HG03565 (cell line): ENCODE results near the gene IQGAP2.
"Not testable (repeated sequence)": the region's sequence is repeated elsewhere in the genome, so short reads cannot be mapped to it uniquely, and the experiment has no call there.

ENCODE experiments used
- ATAC-seq: cut with Tn5 transposase; IDR thresholded peaks from one replicate; pipeline ENCODE4 v1.9.1; 2021; ENCODE audit warnings: mild to moderate bottlenecking, moderate library complexity; ENCODE audit not compliant: unreplicated experiment

IQGAP2 gene

DNA sequence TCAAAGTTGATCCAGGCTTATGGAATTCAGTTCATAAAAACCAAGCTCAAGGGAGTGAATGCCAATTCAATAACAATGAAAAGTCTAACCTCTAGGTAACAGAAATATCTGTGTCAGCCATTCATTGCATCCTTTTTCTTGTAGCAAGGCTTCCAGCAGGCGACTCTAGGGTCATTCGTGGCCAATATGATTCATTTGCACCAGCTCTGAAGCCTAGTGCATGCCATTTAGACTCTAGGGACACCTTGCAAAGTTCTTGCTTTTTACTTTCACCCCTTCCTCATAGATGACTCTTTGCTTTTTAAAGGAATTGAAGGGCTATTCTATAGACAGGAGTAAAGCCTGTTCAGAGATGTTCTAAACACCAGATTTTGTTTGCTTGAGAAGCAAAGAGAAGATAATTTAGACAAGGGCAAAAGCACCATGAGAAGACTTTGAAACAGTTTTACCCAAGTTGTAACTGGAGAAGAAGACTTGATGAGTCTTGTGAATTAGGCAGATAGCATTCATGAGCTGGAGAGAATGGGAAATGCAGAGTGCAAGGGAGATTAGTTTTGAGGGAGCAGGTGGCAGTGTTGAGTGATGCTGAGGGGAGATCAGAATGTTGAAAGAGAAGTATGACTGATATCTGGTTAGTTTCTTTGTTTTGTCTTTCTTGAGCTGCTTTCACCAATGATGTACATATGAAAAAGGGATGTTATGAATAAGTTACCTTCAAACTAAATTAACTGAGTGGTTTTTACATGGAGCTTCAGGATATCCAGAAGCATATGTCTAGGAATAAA, 125.7 kb downstream of the IQGAP2 start:
- ATAC-seq = no peak

DNA sequence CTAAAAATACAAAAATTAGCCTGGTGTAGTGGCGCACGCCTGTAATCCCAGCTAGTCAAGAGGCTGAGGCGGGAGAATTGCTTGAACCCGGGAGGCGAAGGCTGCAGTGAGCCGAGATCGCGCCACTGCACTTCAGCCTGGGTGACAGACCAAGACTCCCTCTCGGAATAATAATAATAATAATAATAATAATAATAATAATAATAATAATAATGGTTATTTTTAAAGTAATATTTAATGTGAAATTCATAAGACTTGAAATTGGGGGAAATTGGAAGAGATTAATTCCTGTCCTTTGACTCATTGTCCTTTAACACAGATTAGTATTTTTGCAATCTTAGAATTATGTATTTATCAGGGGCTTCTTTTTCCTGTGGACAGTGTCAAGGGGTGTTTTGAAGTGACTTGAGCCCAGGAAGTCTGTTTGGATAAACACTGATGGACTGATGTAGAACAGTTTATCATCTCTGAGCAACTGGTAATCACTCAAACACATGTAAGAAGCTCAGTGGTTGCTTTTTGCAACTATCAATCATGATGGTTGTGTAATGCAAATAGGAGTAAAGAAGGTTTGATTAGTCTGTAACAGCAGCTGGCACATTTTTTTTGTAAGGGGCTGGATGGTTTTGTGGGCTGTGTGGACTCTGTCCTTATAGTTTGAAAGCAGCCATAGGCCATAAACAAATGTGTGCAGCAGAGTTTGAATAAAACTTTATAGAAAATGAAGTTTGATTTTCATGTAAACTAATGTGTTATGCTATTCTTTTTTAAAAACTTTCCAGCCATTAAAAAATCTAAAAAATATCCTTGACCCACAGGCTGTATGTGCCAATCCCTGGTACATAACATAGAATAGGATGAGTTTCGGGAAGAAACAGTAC, 126.6 kb downstream of the IQGAP2 start:
- no peak for ATAC-seq

DNA sequence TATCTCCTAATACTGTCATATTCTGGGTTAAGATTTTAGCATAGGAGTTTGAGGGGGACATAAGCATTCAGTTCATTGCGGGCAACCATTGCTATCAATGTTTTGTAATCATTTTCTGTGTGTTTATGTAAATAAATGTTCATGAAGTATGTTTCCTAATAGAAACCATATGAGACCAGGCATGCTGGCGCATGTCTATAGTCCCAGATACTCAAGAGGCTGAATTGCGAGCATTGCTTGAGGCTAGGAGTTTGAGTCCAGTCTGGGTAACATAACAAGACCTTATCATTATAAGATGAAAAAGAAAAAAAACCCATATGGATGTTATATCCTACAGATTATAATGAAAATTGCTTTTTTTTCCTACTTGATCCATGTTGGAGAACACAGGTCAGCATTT, 129.0 kb downstream of the IQGAP2 start:
- no peak for ATAC-seq

DNA sequence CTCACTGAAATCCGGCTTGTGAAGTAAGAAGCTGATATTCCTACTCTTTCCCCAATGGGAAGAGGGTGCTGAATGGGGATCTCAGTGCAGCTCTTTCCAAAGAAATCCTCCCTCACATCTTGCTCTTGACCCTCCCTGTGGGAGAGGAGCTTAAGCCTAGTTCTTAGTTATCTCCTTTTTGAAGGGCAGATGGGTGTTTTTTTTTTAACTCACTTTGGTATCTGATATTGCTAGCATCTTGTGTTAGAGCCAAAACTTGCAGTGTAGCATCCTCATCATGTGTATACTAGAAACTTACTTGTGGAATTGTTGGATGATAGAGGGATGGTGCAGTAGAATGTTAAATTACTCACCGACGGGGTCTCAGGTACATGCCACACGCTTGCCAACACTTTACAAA, 129.9 kb downstream of the IQGAP2 start:
- no peak for ATAC-seq

DNA sequence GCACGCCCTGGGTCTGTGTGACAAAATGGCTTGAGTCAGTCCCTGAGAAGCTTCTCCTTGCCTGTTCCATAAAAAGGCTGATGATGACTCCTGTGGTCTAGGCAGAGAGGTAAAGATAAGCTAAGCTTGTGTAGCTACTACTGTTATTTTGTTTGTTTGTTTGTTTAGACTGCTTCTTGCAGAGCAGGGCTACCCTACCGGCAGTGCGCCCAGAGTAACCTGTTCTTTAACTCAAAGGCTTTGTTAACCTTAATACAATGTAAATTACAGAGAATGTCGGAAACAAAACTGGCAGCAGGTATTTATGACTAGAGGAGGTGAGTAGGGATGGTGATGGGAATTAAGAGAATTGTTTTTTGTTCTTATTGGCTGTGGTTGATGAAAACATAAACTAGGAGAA, 132.5 kb downstream of the IQGAP2 start:
- ATAC-seq = no peak

DNA sequence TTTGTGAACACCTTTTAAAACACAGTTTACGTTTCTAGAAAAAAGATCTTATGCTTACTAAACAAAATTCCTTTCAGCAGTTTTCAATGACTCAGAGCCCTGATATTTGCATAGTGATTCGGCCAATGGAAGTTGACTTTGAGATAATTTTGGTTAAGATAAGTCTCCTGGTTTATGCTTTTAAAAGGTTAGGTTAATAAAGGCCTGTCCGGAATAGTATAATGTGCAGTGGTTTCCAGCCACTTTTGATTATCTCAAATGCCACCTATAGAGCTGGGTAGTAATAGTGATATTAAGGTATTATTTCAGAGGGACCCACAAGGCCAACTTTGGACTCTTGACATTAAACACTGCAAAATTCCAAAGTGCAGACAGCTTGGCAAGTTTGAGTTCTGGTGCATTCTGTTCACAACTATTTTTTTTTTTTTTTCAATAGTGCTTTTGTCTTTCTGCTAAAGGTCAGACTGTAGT, 134.0 kb downstream of the IQGAP2 start:
- no peak for ATAC-seq

DNA sequence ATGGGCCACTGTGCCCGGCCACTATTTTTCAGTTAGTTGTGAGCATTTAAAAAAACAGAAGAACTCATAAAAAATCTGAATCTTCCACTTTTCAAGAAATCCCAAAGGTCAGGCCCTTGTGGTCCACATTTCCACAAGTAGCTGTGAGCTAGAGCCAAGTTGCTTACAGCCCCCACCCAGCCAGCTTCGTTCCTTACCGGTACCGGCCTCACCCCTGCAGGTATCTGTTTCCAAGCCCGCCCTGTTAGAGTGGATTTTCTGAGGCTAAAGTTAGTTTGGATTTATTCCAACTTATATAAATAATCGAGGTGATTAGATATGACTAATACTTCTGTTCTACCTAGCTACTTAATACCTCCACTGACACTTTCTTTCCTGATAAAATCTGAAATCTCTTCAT, 139.2 kb downstream of the IQGAP2 start:
- ATAC-seq = no peak

DNA sequence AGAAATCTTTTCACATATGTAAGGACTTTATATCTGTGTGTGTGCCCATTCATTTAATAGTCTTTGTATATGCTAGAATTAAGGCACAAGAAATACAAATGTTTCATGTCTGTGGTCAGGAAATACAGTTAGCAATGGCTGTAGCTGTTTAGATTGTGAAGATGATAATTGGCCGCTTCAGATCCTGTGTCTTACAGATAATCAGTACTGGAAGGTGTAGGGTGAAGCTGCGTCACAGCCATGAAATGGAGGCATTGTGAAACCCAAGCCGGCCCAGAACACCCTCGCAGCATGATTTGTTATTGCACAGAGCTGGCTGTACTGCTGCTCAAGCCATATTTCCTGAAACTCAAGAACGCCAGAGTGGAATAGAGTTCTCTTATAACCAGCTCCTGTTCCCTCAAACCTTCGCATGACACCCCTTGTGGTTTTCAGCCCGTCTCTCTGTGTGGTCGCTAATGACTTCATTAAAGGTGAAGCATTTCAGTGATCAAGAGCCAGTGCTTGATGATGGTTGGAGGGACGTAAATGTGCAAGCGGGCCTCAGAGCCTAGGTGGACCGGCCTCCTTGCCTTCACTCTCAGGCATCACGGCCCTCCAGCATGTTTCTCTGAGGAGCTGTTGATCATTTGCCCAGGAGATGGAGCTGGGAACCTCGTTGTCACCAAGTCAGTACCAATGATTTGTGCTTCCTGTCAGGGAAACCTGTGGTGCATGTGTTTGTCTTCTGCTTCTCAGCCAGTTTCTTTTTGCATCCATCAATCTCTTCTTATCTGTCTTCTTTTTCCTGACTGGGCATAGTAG, 140.0 kb downstream of the IQGAP2 start:
- ATAC-seq = no peak

DNA sequence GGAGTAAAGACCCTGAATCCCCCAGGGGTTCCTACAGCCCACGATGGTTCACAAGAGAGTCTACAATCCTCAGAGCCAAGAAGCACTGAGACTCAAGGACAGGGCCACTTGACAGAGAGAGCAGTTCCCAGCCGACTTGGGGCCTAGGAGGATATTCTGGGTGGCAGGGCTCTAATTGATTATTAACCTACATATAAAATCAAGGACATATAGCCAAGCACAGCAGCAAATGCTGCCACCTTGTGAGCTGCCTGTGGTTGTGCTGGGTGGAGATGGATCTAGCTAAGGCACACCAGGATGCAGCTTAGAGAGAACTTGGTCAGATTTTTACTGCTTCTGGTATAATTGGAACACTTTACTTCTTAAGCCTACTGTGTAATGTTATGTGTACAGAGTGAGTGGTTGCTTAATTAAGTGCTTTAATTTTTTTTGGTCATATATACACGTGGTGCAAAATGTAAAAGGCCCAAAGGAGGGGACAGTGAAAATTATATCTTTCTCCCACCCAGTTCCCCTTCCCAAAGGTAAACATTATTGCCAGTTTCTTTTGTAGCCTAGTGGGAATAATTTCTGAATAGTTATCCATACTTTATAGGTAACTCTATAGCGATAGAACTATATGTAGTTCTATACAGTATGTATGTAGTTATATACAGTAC, 141.3 kb downstream of the IQGAP2 start:
- no peak for ATAC-seq

DNA sequence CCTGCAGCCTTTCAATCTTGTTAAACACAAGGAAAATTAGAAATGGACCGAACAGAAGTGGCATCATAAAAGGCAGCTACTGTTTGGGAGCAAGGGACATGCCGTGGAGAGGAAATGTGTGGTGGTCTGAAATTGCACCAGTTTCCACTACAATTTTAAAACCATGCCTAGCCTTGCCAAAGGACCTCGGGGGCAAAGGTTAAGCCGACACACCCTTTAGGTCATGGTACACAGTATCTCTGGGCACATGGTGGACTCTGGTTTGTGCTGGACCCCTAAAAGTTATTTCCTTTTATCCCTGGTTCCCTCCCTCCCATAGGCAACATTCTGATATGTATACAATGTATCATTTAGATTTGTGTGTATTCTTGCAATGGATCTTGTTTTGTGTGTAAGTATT, 142.1 kb downstream of the IQGAP2 start:
- ATAC-seq = no peak

DNA sequence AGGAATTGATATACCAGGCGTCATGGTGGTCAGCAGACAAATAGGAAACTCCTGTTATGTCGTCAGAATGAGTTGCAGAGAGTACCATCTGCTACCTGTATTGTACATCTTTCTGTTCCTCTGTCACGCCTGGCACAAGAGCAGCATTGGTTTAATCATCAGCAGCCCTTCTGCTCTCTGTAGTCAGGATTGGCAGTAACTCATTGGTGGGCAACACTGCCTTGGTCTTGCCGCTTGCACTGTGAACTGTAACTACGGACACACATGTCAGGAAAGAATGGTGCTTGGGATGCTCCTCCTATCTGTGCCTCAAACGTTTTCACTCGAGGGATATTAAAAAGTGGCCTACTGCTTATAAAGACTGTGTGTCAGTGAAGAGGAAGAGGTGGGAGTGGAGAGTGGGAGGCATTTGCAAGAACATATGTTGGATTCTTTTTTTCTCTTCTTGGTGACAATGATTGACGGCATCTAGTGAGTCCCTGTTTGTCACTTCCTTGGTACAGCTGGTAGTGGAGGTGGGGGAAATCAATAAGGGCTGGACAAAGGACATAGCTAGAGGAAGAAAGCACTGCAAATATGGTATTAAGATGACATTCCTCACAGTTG, 143.5 kb downstream of the IQGAP2 start:
- ATAC-seq = no peak

DNA sequence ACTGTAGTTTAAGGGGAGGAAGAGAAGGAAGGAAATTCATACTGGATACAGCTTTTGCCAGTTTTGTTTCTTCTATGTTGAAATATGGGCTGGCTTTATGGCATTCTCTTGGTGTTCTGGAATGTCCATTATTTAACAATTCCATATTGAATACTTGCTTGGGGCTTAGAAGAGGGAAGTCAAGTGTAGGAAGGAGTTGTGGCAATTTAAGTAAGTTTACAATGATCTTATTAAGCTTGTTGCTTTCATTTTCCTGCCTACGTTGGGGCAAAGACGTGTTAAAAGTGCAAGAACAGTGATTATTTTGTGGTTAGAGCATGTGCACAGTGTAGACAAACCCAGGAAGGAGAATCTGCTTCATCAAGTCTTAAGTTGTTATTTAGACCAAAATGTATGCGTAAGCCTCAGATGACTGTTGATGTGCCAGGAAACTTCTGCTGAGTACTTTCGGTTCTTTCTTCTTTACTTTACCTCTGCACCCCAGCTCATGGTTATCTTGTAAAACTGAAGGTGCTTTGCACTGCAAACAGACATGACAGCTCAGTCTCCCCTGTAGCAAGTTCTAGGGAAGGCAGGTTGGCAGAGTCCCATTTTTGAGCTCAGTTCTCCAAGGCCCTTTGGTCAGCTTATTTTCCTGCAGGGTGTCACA, 144.3 kb downstream of the IQGAP2 start:
- ATAC-seq = peak; percentile 70

DNA sequence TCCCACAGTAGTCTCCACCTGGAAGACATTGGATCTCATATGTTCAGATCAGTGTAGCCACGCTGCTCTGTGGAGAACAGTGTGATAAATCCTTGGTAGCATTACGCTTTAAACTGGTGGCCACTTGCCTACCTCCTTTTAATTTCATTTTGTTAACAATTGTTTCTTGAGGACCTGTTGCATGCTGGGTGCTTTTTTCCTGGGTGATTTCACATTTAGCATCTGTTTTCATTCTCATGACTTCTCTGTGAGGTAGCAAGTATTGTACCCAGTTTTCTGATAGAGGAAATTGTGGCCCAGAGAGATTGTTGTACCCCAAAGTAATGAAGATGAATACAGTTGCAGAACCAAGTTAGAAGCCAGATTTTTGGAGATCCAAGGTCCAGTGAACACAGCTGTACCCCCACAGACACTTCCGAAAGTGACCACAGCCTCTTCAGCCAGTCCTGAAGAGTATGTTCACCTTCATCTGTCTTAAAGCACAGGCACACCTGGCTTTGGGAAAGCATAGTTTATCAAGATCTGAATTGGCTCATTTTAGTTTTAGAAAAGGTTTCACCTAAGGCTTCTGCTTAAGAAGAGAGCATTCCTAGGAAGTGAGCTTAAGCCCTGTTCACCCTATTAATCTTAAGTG, 144.9 kb downstream of the IQGAP2 start:
- ATAC-seq = no peak

DNA sequence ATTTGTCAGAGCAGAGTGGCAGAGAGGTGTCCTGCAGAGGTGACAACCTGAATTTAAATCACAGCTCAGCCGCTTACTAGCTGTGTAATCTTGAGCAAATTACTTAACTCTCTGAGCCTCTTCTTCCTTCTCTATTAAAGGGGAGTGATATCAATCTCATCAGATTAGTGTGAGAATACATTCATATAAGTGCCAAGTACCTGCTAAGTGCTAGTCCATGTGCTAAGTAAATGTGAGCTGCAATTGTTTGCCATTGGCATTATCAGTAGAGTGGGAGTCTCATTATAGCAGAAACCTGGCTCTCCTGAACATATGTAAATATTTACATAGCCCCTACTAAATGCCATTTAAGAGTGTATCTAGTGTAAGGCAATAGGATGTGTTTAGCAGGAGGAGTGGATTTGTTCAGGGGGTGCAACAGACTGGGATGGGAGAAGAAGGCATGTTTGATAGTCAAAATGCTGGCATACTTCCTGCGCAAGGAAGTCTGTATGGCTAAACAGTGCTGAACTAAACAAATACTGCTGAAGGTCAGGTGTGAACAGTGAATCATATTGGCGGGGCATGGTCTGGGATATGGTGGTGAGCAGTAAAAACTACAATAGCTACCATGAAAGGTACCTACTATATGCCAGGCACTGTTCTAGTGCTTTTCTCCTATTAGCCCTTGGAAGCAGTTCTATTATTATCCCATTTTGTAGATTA, 145.6 kb downstream of the IQGAP2 start:
- no peak for ATAC-seq

DNA sequence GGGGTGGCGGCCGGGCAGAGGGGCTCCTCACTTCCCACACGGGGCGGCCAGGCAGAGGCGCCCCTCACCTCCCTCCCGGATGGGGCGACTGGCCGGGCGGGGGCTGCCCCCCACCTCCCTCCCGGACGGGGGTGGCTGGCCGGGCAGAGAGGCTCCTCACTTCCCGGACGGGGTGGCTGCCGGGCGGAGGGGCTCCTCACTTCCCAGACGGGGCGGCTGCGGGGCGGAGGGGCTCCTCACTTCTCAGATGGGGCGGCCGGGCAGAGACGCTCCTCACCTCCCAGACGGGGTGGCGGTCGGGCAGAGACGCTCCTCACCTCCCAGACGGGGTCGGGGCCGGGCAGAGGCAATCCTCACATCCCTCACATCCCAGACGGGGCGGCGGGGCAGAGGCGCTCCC, 147.8 kb downstream of the IQGAP2 start:
- ATAC-seq = not testable (repeated sequence)

DNA sequence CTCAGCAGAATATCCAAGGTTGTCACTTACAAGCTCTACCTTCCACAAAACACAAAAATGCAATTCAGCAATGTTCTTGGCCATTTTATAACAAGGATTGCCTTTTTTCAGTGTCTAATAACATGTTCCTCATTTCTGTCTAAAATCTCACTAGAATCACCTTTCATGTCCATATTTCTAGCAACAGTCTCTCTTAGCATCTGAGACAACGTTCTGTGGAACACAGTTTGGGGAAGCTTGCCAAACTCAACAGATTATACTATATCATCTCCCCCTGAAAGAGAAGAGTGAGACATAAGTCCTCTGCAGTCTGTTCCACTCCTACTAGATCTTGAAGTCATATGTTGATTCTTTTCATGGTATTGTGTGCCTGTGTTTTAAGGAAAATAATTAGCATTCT, 149.5 kb downstream of the IQGAP2 start:
- no peak for ATAC-seq

DNA sequence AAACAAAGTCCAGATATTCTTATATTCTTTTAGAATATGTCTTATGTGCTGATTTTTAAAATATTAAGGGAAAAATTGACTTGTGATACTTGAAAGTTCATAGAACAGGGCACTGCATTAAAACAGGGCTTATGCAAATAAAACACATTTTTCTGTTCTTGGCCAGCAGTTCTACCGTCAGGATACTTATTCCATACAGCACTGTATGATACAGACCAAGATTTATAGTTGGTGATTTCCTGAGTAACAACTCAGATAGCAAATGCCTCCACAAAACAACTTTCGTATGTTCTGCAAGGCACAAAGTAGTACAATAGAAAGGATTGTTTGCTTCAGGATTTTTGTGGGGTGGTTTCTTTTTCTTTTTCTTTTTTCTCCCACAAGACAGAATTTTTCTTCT, 150.2 kb downstream of the IQGAP2 start:
- no peak for ATAC-seq

DNA sequence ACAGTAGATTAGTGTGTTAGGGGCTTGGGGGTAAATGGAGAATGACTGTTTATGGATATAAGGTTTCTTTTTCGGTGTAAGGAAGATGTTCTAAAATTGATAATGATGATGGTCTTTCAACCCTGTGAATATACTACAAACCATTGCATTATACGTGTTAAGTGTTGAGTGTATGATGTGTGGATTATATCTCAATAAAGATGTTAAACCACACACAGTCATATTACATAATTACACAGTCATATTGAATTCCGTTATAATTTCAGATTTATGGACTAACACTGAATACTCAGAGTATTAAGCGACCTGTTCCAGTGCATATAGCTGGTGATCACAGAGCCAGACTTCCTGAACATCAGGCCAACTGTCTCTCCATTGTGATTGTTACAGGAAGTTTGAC, 152.0 kb downstream of the IQGAP2 start:
- ATAC-seq = no peak

DNA sequence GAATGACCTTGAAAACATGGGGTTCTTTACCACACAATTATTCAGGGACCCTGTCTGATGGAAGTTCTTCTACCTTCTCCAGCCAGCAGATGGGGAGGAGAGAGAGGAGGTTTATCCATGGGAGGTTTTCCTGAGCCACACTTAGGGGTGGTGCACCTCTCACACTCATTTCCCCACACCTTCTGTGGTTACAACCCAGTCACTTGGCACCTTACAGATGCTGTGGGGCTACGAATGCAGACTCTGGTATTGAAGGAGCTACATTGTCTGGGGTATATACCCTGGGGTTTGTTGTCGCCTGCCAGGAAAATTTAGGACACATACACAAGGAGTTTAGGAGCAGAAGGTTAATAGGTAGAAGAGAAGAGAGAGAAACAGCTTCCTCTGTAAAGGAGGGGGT, 152.6 kb downstream of the IQGAP2 start:
- ATAC-seq = no peak
